Body of pancreas (tissue), 4 donors: ENCODE data around the gene CRACR2A.

ENCODE experiments used
- POLR2A ChIP-seq, 3 donors: fragments of 450-650 bp; IDR thresholded peaks; one replicate each; pipeline ENCODE4 v1.6.1; 2016; ENCODE audit warnings: antibody characterized with exemption in 3 of 3, mild to moderate bottlenecking in 2 of 3
- TF ChIP-seq, protein P1 (sequence below), 7 experiments: fragments of 450-650 bp in 4 of 7; fragments of 200-600 bp in 3 of 7; sonication (generic) in 3 of 7; IDR thresholded peaks; one replicate each; pipeline ENCODE4 v1.5.1; 2016 to 2019; ENCODE audit warnings: antibody characterized with exemption in 7 of 7

GRCh38 chr12:3631272-3631637 lies 121.7 kb downstream of the CRACR2A start:
- TF ChIP-seq, protein P1, sequence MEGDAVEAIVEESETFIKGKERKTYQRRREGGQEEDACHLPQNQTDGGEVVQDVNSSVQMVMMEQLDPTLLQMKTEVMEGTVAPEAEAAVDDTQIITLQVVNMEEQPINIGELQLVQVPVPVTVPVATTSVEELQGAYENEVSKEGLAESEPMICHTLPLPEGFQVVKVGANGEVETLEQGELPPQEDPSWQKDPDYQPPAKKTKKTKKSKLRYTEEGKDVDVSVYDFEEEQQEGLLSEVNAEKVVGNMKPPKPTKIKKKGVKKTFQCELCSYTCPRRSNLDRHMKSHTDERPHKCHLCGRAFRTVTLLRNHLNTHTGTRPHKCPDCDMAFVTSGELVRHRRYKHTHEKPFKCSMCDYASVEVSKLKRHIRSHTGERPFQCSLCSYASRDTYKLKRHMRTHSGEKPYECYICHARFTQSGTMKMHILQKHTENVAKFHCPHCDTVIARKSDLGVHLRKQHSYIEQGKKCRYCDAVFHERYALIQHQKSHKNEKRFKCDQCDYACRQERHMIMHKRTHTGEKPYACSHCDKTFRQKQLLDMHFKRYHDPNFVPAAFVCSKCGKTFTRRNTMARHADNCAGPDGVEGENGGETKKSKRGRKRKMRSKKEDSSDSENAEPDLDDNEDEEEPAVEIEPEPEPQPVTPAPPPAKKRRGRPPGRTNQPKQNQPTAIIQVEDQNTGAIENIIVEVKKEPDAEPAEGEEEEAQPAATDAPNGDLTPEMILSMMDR (IDR thresholded peaks at IDR 0.05), result no peak
- no peak for TF ChIP-seq POLR2A (IDR thresholded peaks at IDR 0.05)
